Mucosa of descending colon (tissue), 3 donors: ENCODE measurements around the gene RAB3IP. TPM values are rescaled to one million over a fixed set of nuclear protein-coding genes. Genes with fewer than 3 reads are reported as not detected.

Experiments
- ATAC-seq: fragments of 200-7000 bp; cut with Tn5 transposase; one replicate; pipeline ENCODE4 v1.9.1; 2020; ENCODE audit warnings: mild to moderate bottlenecking, moderate library complexity
- DNase-seq, 3 donors: peaks; one replicate each; pipeline ENCODE4 v3.0.0-alpha.2; 2020
- H3K36me3 ChIP-seq: fragments of 200-600 bp; one replicate; pipeline ENCODE4 v1.8.0; 2021; ENCODE audit warnings: low read depth, mild to moderate bottlenecking
- H3K4me1 ChIP-seq: fragments of 200-600 bp; one replicate; pipeline ENCODE4 v1.8.0; 2021; ENCODE audit warnings: low read depth, mild to moderate bottlenecking
- H3K4me3 ChIP-seq: fragments of 200-600 bp; one replicate; pipeline ENCODE4 v1.8.0; 2021; ENCODE audit warnings: mild to moderate bottlenecking
- H3K9me3 ChIP-seq: fragments of 200-600 bp; one replicate; pipeline ENCODE4 v1.8.0; 2021; ENCODE audit warnings: mild to moderate bottlenecking
- CTCF ChIP-seq: fragments of 200-600 bp; IDR thresholded peaks from one replicate; pipeline ENCODE4 v1.8.0; 2022; ENCODE audit warnings: antibody characterized with exemption, mild to moderate bottlenecking
- intact Hi-C, 2 donors: fragments of 100-400 bp; cut with DNase I in 1 of 2; cut with micrococcal nuclease in 1 of 2; formaldehyde crosslinking; loops; one replicate each; pipeline versions ENCODE4 v1.11.0 to v1.11.1; 2022; cut with DNase I, micrococcal nuclease
- total RNA-seq, 3 donors: library from RNA; stranded (reverse); fragmentation: NEBNext Ultra II Directional in 2 of 3; extraction: Animal tissue kit (Norgen Biotek cat#: 25700) in 2 of 3; gene quantifications; one replicate each; pipeline versions ENCODE4 v1.2.1 to v1.2.4, GENCODE V29; 2021 to 2023
- donor health status: DM: no; HTN: no; CAD: no; lungs with moderate emphysema.
- donor health status: DM: no; HTN: no; CAD: no.
- donor health status: DM: no; HTN: yes; CAD: no.

The RAB3IP gene
- total RNA-seq, 3 donors from 2014 or later: 19.2 to 57.6 (median 37.4) TPM

DNA sequence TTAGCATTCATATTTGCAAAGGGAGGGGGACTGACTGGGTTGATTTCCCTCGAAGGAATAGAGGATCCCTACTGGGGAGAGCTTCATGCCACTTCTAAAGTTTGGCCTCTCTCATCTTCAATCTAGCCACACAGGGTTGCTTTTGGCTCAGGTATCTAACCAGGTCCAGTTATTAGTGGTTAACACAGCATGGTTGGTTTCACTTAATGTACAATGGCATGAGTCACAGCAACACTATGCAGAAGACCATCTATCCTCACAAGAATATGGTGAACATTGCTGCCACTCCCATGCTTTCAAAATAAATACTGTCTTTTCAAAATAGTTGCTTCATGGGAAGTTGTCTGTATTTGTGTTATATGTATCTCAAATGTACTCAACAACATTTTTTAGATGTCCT lies 6.6 kb upstream of the RAB3IP start:
- ATAC-seq (no peak), DNase-seq (no peak)
- TF ChIP-seq CTCF: no peak
- Histone ChIP-seq H3K36me3 (no peaks in the 10 kb centered on the region), H3K9me3 (no peaks in the 10 kb centered on the region), H3K4me3 (no peak overlapping the region), H3K4me1 (no peaks in the 10 kb centered on the region)
- intact Hi-C loops: no loop called here

DNA sequence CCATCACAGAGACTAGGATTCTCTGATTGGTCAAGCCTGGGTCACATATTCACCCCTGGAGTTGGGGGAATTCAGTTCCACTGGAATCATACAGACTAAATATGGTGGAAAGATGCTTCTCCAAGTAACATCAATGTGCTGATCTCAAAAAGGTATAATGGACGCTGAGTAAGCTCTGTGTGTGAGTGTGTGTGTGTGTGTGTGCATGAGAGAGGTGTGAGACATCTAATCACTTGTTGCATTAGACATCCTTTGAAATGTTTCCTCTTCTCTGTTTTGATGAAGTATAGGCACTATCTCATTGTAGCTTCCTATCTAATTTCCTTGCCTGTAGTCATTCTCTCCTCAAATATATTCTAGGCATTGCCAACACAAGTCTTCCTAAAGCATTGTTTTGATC lies 5.0 kb upstream of the RAB3IP start:
- intact Hi-C loops: no loop called here

DNA sequence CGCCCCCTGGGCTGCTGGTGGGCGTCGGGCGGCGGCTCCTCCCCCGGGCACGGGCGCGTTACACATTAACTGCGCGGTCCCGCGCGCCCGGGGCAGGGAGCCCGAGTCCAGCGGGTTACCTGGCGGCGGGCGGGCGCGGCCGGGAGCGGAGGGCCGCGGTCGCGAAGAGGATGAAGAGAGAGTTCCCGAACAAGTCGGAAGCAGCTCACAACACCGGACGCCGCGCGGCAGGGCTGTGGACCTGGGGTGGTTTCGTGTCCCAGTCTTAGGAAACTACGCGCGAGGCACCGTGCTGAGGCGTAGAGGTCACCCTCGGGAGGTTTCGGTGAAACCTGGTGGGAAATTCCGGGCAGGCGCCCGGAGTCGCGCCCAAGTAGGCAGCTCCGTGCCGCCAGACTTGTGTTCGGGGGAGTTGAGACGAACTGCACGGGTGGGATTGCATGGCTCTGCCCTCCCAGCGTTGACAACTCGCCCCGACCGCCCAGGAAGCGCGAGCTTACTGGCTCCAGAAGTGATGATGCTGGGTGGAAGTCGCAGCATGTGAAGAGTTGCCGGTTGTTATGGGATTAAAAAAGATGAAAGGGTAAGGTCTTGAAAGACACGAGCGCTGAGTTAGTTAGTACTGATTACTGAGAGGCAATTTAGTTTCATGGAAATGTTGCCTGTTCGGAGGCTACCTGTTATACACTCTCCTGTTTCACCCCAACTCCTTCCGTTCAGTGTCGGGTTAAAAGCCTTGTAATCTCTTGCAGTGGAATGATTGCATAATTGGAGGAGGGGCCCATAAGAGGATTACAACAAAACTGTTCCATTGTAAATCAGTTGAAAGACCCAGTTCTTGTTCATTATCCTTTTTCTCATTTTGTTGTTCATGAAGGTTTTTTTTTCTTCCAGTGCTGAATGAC lies 879 bp downstream of the RAB3IP start:
- peak; percentile 73 to 86 (median 86) for DNase-seq
- Histone ChIP-seq H3K4me1 (peaks cover 6% of the 10 kb centered on the region), H3K9me3 (no peaks in the 10 kb centered on the region), H3K36me3 (no peaks in the 10 kb centered on the region), H3K4me3 (peak overlapping the region; percentile 53)
- ATAC-seq: peak; percentile 79
- intact Hi-C loops: no loop called here
- TF ChIP-seq CTCF: no peak

More for the DNA sequence above, 5.0 kb upstream of the RAB3IP start:
- TF ChIP-seq CTCF: no peak
- DNase-seq (no peak), ATAC-seq (no peak)
- Histone ChIP-seq H3K4me1 (no peaks in the 10 kb centered on the region), H3K9me3 (no peaks in the 10 kb centered on the region), H3K36me3 (no peaks in the 10 kb centered on the region), H3K4me3 (no peak overlapping the region)

- Histone ChIP-seq H3K4me3 (no peak overlapping the region), H3K36me3 (no peaks in the 10 kb centered on the region), H3K9me3 (no peaks in the 10 kb centered on the region), H3K4me1 (peaks cover 6% of the 10 kb centered on the region)
- intact Hi-C loops: no loop called here
- DNase-seq: no peak
- ATAC-seq: no peak
- no peak for TF ChIP-seq CTCF
These were observed 5.4 kb downstream of the RAB3IP start for GRCh38 chr12:69744109-69744508.

- H3K36me3 ChIP-seq: no peaks in the 10 kb centered on the region
- TF ChIP-seq CTCF: no peak
- DNase-seq: no peak
- no peak for ATAC-seq
- no peaks in the 10 kb centered on the region for H3K9me3 ChIP-seq
- intact Hi-C loops: no loop called here
- H3K4me1 ChIP-seq: no peaks in the 10 kb centered on the region
- no peak overlapping the region for H3K4me3 ChIP-seq
These were observed 12.8 kb downstream of the RAB3IP start for GRCh38 chr12:69751476-69751875.
